Measurements from ENCODE around the gene TMEM164.

Gene TMEM164

GRCh38 chrX:110087485-110088356 is 84.8 kb downstream of the TMEM164 start:
- peak in 2 of 3 donors; percentile 43 to 57 for DNase-seq
- no peak overlapping the region for H3K27ac ChIP-seq (ENCODE audit: insufficient read depth in 1 of 2, low read depth in 1 of 2, low read length in 2 of 2, poor library complexity in 1 of 2, severe bottlenecking in 2 of 2)
- H3K4me1 ChIP-seq (ENCODE audit: control extremely low read depth in 1 of 4, control insufficient read depth in 4 of 4, insufficient read depth in 4 of 4, low read length in 3 of 4) = peaks cover 17 to 45% (median 25%) of the 10 kb centered on the region in 4 experiments
- H3K27me3 ChIP-seq (replicated peaks in 2 of 5; ENCODE audit: control insufficient read depth in 4 of 5, insufficient read depth in 5 of 5, low read length in 4 of 5) = no peaks in the 10 kb centered on the region
- no peaks in the 10 kb centered on the region for H3K36me3 ChIP-seq (ENCODE audit: control insufficient read depth in 4 of 4, insufficient read depth in 4 of 4, low read length in 3 of 4)
- no peaks in the 10 kb centered on the region for H3K9me3 ChIP-seq (ENCODE audit: control extremely low read depth in 1 of 5, control insufficient read depth in 4 of 5, insufficient read depth in 2 of 5, low read depth in 1 of 5, low read length in 4 of 5)
- CTCF ChIA-PET = interaction anchor here (0.8 to 0.9 kb wide), 3 partner anchors 42 to 99 kb away, joined by 3 read pairs; no protein-coding TSS in a partner anchor
- 37% methylated on average over 2 of the region's 4 CpGs for WGBS (ENCODE audit: insufficient coverage)
- POLR2A ChIA-PET = no interaction called here
- peak overlapping the region in 1 of 7 experiments; percentile 6 for H3K4me3 ChIP-seq (ENCODE audit: control insufficient read depth in 1 of 7, extremely low read depth in 1 of 7, insufficient read depth in 4 of 7, low read depth in 2 of 7, low read length in 6 of 7)

- H3K9me3 ChIP-seq (ENCODE audit: control extremely low read depth in 1 of 5, control insufficient read depth in 4 of 5, insufficient read depth in 2 of 5, low read depth in 1 of 5, low read length in 4 of 5) = peaks cover 0 to 3% (median 0%) of the 10 kb centered on the region in 5 experiments
- no peaks in the 10 kb centered on the region for H3K36me3 ChIP-seq (ENCODE audit: control insufficient read depth in 4 of 4, insufficient read depth in 4 of 4, low read length in 3 of 4)
- H3K27ac ChIP-seq (ENCODE audit: insufficient read depth in 1 of 2, low read depth in 1 of 2, low read length in 2 of 2, poor library complexity in 1 of 2, severe bottlenecking in 2 of 2) = no peak overlapping the region
- ChIA-PET POLR2A (interaction anchor here (1.3 kb wide), 1 partner anchor 165 kb away, joined by 7 read pairs; no protein-coding TSS in a partner anchor), CTCF (interaction anchor here (1.6 kb wide), 1 partner anchor 51 kb away, joined by 4 read pairs; no protein-coding TSS in a partner anchor)
- WGBS (ENCODE audit: insufficient coverage) = 20% methylated on average over 1 of the region's 6 CpGs
- peak overlapping the region in 1 of 7 experiments; percentile 17 for H3K4me3 ChIP-seq (ENCODE audit: control insufficient read depth in 1 of 7, extremely low read depth in 1 of 7, insufficient read depth in 4 of 7, low read depth in 2 of 7, low read length in 6 of 7)
- H3K27me3 ChIP-seq (replicated peaks in 2 of 5; ENCODE audit: control insufficient read depth in 4 of 5, insufficient read depth in 5 of 5, low read length in 4 of 5) = no peaks in the 10 kb centered on the region
- DNase-seq = peak; percentile 91 to 93 (median 91)
- peaks cover 17 to 45% (median 25%) of the 10 kb centered on the region in 4 experiments for H3K4me1 ChIP-seq (ENCODE audit: control extremely low read depth in 1 of 4, control insufficient read depth in 4 of 4, insufficient read depth in 4 of 4, low read length in 3 of 4)
Measured at GRCh38 chrX:110089656-110090403, 86.9 kb downstream of the TMEM164 start.

GRCh38 chrX:110097920-110098319 is 95.0 kb downstream of the TMEM164 start:
- Histone ChIP-seq H3K27me3 (replicated peaks in 2 of 5; ENCODE audit: control insufficient read depth in 4 of 5, insufficient read depth in 5 of 5, low read length in 4 of 5) (no peaks in the 10 kb centered on the region), H3K4me3 (ENCODE audit: control insufficient read depth in 1 of 7, extremely low read depth in 1 of 7, insufficient read depth in 4 of 7, low read depth in 2 of 7, low read length in 6 of 7) (no peak overlapping the region), H3K4me1 (ENCODE audit: control extremely low read depth in 1 of 4, control insufficient read depth in 4 of 4, insufficient read depth in 4 of 4, low read length in 3 of 4) (no peaks in the 10 kb centered on the region), H3K9me3 (ENCODE audit: control extremely low read depth in 1 of 5, control insufficient read depth in 4 of 5, insufficient read depth in 2 of 5, low read depth in 1 of 5, low read length in 4 of 5) (peaks cover 0 to 5% (median 4%) of the 10 kb centered on the region in 5 experiments), H3K36me3 (ENCODE audit: control insufficient read depth in 4 of 4, insufficient read depth in 4 of 4, low read length in 3 of 4) (peaks cover 0 to 8% (median 2%) of the 10 kb centered on the region in 4 experiments), H3K27ac (ENCODE audit: insufficient read depth in 1 of 2, low read depth in 1 of 2, low read length in 2 of 2, poor library complexity in 1 of 2, severe bottlenecking in 2 of 2) (no peak overlapping the region)
- POLR2A ChIA-PET = no interaction called here
- CTCF ChIA-PET = no interaction called here
- DNase-seq = no peak

DNA sequence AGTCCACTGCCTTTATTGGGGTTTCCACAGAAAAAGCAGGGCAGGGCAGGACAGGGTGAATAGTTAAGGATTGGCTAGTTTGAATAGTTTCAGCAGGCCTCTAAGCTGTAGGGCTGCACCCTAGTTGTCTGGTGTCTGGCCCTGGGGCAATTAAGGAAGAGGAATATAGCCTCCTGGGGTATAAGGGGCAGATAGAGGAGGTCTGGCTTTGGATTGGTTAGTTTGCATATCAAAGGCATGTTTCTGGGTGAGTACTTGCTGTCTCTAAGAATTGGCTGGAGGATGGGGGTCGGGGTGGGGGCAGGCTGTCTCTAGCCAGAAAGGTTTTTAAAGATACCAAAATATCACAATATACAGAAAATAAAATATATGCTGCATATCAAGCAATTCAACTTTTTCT is 100.4 kb downstream of the TMEM164 start:
- ChIA-PET CTCF (no interaction called here), POLR2A (no interaction called here)
- no peak for DNase-seq
- Histone ChIP-seq H3K27ac (ENCODE audit: insufficient read depth in 1 of 2, low read depth in 1 of 2, low read length in 2 of 2, poor library complexity in 1 of 2, severe bottlenecking in 2 of 2) (no peak overlapping the region), H3K27me3 (replicated peaks in 2 of 5; ENCODE audit: control insufficient read depth in 4 of 5, insufficient read depth in 5 of 5, low read length in 4 of 5) (no peaks in the 10 kb centered on the region), H3K9me3 (ENCODE audit: control extremely low read depth in 1 of 5, control insufficient read depth in 4 of 5, insufficient read depth in 2 of 5, low read depth in 1 of 5, low read length in 4 of 5) (no peaks in the 10 kb centered on the region), H3K4me3 (ENCODE audit: control insufficient read depth in 1 of 7, extremely low read depth in 1 of 7, insufficient read depth in 4 of 7, low read depth in 2 of 7, low read length in 6 of 7) (no peak overlapping the region), H3K36me3 (ENCODE audit: control insufficient read depth in 4 of 4, insufficient read depth in 4 of 4, low read length in 3 of 4) (no peaks in the 10 kb centered on the region), H3K4me1 (ENCODE audit: control extremely low read depth in 1 of 4, control insufficient read depth in 4 of 4, insufficient read depth in 4 of 4, low read length in 3 of 4) (peaks cover 0 to 18% (median 1%) of the 10 kb centered on the region in 4 experiments)
- WGBS (ENCODE audit: insufficient coverage) = no CpG with 5 or more reads among the region's 1 CpG

GRCh38 chrX:110104078-110104477 is 101.2 kb downstream of the TMEM164 start:
- ChIA-PET CTCF (interaction anchor here (1.2 kb wide), 1 partner anchor 17 kb away, joined by 3 read pairs; no protein-coding TSS in a partner anchor), POLR2A (no interaction called here)
- H3K4me3 ChIP-seq (ENCODE audit: control insufficient read depth in 1 of 7, extremely low read depth in 1 of 7, insufficient read depth in 4 of 7, low read depth in 2 of 7, low read length in 6 of 7) = no peak overlapping the region
- no peak for DNase-seq
- WGBS (ENCODE audit: insufficient coverage) = 100% methylated on average over 1 of the region's 3 CpGs
- no peaks in the 10 kb centered on the region for H3K36me3 ChIP-seq (ENCODE audit: control insufficient read depth in 4 of 4, insufficient read depth in 4 of 4, low read length in 3 of 4)
- no peaks in the 10 kb centered on the region for H3K9me3 ChIP-seq (ENCODE audit: control extremely low read depth in 1 of 5, control insufficient read depth in 4 of 5, insufficient read depth in 2 of 5, low read depth in 1 of 5, low read length in 4 of 5)
- H3K27me3 ChIP-seq (replicated peaks in 2 of 5; ENCODE audit: control insufficient read depth in 4 of 5, insufficient read depth in 5 of 5, low read length in 4 of 5) = no peaks in the 10 kb centered on the region
- no peak overlapping the region for H3K27ac ChIP-seq (ENCODE audit: insufficient read depth in 1 of 2, low read depth in 1 of 2, low read length in 2 of 2, poor library complexity in 1 of 2, severe bottlenecking in 2 of 2)
- H3K4me1 ChIP-seq (ENCODE audit: control extremely low read depth in 1 of 4, control insufficient read depth in 4 of 4, insufficient read depth in 4 of 4, low read length in 3 of 4) = peaks cover 0 to 23% (median 4%) of the 10 kb centered on the region in 4 experiments

DNA sequence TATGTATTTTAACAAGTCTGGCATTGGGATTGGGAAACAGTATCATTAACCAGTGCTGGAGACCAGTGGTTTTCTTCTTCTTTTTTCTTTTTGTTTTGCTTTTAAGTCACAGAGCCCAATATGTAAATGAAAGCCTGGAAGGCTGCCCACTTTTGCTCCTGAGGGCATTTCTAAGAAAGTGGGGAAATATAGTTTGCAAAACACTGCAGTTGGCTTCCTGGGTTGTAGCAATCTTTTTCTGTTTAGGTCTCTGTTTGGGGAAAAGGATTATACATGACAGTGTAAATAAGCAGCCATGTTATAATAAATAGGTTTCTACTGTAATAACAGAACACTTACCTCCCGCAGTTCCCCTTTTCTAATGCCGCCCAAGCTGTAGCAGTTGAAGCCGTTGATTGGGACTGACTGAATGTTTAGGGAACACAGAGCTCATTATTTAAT is 105.5 kb downstream of the TMEM164 start:
- Histone ChIP-seq H3K4me1 (ENCODE audit: control extremely low read depth in 1 of 4, control insufficient read depth in 4 of 4, insufficient read depth in 4 of 4, low read length in 3 of 4) (peaks cover 0 to 29% (median 5%) of the 10 kb centered on the region in 4 experiments), H3K27ac (ENCODE audit: insufficient read depth in 1 of 2, low read depth in 1 of 2, low read length in 2 of 2, poor library complexity in 1 of 2, severe bottlenecking in 2 of 2) (no peak overlapping the region), H3K4me3 (ENCODE audit: control insufficient read depth in 1 of 7, extremely low read depth in 1 of 7, insufficient read depth in 4 of 7, low read depth in 2 of 7, low read length in 6 of 7) (peak overlapping the region in 2 of 7 experiments; percentile 12 to 42), H3K27me3 (replicated peaks in 2 of 5; ENCODE audit: control insufficient read depth in 4 of 5, insufficient read depth in 5 of 5, low read length in 4 of 5) (no peaks in the 10 kb centered on the region), H3K9me3 (ENCODE audit: control extremely low read depth in 1 of 5, control insufficient read depth in 4 of 5, insufficient read depth in 2 of 5, low read depth in 1 of 5, low read length in 4 of 5) (no peaks in the 10 kb centered on the region), H3K36me3 (ENCODE audit: control insufficient read depth in 4 of 4, insufficient read depth in 4 of 4, low read length in 3 of 4) (peaks cover 0 to 5% (median 0%) of the 10 kb centered on the region in 4 experiments)
- ChIA-PET CTCF (interaction anchor here (1.5 kb wide), 1 partner anchor 217 kb away, joined by 3 read pairs; no protein-coding TSS in a partner anchor), POLR2A (interaction anchor here (0.5 kb wide), 1 partner anchor 8 kb away, joined by 3 read pairs; no protein-coding TSS in a partner anchor)
- no CpG with 5 or more reads among the region's 3 CpGs for WGBS (ENCODE audit: insufficient coverage)
- DNase-seq = peak; percentile 29 to 74 (median 69)
